Activated CD8-positive, alpha-beta memory T cell treated with anti-CD3 and anti-CD28 coated beads for 1 hour (primary cell): ENCODE data around the gene HBE1.
"Not testable (repeated sequence)": the region's sequence is repeated elsewhere in the genome, so short reads cannot be mapped to it uniquely, and the experiment has no call there.

Experiments
- DNase-seq, 2 donors: peaks; one replicate each; pipeline ENCODE4 v3.0.0-alpha.2; 2020; ENCODE audit warnings: low read depth in 1 of 2; ENCODE audit errors: extremely low read depth in 1 of 2

HBE1 gene

DNA sequence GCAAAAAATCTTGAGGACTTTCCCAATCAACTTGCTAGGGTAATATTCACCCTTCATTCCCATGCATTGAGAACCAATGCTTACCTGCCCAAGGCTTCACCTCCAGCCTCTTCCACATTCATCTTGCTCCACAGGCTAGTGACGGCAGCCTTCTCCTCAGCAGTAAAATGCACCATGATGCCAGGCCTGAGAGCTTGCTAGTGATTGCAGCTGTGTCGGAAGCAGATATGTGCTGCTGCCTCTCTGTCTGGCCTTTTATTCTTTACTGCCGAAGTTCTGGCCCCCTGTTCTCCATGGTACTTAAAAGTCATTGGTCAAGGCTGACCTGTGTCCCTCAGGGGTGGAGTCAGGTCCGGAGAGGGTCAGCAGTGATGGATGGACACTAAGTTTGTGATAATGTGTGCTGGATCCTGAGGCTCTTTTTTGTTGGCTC, at the start of gene HBE1:
Gene HBE1 (minus strand): TSS at position 231 of the 433 bp plus-strand sequence. CDS start 55 bp downstream, at position 176.
- DNase-seq = no peak

DNA sequence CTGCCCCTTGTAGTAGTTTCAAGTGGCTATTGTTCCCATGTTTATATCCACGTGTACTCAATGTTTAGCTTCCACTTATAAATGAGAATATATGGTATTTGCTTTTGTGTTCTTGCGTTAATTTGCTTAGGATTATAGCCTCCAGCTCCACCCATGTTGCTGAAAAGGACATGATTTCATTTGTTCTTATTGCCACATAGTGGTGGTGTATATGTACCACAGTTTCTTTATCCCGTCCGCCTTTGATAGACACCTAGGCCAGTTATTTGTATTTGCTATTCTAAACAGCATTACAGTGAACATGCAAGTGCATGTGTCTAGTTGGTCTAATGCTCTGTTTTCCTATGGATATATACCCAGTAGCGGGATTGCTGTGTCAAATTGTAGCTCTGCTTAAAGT, 47.5 kb upstream of the HBE1 start:
- no peak for DNase-seq

DNA sequence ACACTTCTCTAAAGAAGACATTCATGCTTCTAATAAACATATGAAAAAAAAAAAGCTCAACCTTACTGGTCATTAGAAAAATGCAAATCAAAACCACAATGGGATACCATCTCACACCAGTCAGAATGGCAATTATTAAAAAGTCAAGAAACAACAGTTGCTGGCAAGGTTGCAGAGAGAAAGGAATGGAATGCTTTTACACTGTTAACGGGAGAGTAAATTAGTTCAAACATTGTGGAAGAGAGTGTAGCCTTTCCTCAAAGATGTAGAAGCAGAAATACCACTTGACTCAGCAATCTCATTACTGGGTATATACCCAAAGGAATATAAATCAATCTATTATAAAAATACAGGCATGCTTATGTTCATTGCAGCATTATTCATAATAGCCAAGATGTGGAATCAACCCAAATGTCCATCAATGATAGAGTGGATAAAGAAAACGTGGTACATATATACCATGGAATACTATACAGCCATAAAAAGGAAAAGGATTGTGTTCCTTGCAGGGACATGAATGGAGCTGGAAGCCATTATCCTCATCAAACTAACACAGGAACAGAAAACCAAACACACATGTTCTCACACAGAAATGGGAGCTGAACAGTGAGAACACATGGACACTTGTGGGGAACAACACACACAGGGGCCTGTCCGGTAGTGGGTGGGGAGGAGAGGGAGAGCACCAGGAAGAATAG, 43.7 kb upstream of the HBE1 start:
- not testable (repeated sequence) for DNase-seq

DNA sequence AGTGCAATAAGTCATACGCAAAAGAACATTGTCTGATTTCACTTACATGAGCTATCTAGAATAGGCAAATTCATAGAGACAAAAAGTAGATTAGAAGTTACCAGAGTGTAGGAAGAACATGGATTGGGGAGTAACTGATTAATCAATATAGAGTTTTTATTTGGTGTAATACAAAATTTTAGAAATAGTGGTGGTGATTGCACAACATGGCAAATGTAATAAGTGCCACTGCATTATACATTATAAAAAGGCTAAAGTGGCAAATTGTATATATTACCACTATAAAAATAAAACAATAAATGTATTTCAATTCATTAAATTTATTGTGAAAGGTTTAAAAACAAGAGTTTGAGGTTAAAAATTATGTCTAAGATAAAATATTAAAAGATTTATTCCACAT, 40.7 kb upstream of the HBE1 start:
- DNase-seq = no peak

DNA sequence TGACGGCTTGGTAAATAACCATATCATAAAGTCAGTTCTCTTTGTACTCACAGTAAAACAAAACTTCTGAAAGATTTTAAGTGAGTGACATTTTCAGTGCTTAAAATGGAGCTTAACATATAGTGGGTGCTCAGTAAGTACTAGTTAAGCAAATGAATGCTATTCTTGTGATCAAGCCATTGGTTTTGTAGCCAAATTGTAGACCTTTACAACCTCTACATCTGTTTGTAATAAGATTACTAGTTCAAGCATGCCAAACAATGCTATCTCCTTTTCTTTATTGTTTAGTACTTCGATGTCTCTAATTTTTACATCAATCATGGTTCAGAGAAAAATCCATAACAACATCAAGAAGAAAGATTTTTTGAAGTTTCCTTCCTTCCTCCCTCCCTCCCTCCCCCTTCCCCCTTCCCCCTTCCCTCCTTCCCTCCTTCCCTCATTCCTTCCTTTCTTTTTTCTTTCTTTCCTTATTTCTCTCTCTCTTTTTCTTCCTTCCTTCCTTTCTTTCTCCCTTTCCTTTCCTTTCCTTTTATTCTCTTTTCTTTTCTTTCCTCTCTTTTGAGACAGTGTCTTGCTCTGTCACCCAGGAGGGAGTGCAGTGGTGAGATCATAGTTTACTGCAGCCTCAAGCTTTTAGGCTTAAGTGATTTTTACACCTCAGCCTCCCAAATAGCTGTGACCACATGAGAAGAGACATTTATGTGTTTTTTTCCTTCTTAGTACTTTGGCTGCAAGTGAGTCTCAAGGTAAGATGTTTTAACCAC, 37.7 kb upstream of the HBE1 start:
- no peak for DNase-seq

DNA sequence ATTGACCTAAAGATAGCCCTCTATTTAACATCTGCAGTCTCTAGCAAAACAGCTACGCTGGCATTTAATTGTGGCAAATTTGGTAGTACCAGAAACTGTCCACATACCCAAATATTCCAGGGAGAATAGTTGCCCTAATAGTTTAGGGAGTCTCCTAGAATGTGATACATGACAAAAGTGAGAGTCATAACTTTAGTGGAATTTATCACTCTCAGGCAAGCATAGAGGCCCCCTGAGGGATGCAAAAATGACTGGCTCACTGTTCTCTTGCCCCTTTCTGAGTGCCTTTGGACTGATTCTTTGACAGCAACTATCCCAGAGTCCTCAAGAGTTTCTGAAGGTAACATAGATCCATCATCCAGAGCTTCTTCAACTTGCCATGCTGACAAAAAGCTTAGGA, 34.3 kb upstream of the HBE1 start:
- no peak for DNase-seq

DNA sequence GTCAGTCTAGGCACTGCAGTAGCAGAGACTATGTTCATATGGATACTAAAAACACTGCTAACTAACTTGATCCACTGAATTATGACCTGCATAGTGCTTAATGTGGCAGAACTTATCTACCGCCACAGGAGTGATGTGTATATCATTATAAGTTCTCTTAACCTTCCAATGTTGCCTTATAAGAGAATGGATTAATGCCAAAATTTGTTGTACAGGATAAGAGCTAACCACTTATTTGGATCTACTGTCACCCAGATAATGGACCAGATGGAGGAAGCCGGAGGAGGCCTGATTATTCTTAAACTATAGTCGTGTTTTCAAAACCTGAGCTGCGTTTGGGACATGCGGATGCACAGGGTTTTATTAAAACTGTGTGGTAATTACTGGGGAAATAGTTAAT, 33.9 kb upstream of the HBE1 start:
- no peak for DNase-seq

DNA sequence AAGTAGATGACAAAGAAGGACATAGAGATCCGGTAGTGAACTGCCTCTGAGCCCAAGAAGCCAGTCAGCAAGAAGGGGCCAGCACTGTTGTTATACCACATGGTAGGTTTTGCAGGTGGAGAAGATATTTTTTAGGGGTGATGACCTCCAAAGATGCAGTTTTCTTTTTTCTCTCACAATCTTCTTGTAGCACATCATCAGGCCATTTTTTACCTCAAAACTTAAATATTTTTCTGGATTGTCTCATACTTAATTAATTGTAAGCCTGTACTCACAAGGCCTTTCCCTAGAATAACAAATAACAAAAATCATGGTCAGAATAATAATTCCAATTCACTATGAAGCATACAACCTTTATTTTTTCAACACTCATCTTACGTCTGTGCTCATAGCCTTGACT, 32.1 kb upstream of the HBE1 start, which contains the start of gene OR51B4:
Gene OR51B4 (minus strand): TSS at position 101 of the 400 bp plus-strand sequence. CDS start 0 bp downstream, at position 101.
- no peak for DNase-seq

DNA sequence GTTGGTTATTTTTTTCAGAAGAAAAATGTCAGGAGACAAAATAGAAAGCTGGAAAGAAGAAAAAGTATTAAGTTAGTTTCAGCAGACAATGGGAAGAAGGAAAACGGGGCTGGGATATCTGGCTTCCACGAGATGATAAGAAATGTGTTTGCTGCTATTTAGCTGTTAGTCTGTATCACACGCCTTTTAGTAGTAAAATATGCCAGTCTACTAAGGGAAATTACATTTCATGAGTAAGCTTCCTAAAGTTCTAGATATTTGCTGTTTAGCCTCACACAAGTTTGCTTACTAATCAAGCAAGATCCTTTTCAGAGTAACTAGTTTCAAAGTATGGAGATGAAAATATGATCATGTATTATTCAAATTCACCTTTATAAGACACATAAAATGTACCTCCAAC, 30.5 kb upstream of the HBE1 start:
- DNase-seq = no peak

DNA sequence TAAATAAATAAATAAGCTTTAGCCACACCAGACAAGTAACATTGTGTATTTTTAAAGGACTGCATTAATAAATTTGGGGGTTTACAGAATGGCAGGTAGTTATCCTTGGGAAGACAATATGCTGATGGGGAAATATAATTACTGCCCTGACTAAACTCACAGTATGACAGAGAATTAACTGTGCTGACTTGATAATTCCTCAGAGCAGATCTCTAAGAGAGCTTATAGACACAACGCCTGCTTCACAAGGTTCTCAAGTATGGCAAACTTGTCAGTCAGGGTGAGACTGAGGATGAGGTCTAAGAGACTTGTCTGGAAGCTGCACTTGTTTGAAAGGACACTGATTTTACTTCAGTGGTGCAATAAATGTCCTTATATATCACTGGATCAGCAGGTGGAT, 28.7 kb upstream of the HBE1 start:
- no peak for DNase-seq

DNA sequence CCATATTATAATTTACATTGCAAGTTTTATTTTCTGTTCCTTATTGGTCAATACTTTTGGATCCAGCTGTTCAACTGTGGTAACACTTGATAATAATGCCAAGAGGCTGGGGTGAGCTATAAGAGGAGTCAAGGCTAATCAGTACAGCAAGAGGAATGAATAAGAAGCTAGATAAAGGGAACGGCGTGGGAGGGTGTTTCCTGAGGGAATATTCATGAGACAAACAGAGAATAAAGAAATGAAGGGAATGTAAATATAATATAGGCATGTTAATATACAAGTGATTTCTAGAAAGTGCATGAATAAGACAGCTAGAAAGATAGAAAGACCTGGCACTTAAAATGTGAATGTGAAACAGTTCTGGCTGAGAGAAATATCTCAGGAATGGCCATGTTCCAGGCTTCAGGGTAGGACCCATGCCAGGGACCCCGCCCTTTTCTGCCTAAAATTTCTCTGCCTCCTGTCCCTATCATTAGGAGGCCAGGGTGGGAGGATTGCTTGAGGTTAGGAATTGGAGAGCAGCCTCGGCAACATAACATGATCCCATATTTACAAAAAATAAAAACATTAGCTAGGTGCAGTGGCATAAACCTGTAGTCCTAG, 28.1 kb upstream of the HBE1 start:
- no peak for DNase-seq

DNA sequence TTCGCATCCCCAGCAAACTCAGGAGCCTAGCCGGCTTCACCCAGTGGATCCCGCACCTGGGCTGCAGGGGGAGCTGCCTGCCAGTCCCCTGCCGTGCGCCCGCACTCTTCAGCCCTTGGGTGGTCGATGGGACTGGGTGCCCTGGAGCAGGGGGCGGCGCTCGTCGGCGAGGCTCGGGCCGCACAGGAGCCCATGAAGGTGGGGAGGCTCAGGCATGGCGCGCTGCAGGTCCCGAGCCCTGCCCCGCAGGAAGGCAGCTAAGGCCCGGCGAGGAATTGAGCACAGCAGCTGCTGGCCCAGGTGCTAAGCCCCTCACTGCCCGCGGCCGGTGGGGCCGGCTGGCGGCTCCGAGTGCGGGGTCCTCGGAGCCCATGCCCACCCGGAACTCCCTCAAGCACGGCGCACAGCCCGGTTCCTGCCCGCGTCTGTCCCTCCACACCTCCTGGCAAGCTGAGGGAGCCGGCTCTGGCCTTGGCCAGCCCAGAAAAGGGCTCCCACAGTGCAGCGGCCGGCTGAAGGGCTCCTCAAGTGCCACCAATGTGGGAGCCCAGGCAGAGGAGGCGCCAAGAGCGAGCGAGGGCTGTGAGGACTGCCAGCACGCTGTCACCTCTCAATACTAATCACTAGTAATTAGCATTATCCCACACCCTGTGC, 24.7 kb upstream of the HBE1 start:
- DNase-seq = not testable (repeated sequence)

DNA sequence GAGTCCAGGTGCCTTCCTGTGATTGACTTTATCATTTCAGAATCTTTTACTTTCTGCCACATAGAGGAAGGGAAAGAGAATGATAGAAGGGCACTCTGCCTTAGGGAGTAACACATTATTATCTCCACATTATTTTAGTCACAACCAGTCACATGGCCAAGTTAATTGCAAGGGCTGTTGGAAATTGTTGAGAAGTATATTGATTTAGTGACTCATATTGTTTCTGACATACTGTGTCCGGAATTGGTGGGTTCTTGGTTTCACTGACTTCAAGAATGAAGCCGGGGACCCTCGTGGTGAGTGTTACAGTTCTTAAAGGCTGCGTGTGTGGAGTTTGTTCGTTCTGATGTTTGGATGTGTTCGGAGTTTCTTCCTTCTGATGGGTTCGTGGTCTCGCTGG, 23.3 kb upstream of the HBE1 start:
- no peak for DNase-seq

DNA sequence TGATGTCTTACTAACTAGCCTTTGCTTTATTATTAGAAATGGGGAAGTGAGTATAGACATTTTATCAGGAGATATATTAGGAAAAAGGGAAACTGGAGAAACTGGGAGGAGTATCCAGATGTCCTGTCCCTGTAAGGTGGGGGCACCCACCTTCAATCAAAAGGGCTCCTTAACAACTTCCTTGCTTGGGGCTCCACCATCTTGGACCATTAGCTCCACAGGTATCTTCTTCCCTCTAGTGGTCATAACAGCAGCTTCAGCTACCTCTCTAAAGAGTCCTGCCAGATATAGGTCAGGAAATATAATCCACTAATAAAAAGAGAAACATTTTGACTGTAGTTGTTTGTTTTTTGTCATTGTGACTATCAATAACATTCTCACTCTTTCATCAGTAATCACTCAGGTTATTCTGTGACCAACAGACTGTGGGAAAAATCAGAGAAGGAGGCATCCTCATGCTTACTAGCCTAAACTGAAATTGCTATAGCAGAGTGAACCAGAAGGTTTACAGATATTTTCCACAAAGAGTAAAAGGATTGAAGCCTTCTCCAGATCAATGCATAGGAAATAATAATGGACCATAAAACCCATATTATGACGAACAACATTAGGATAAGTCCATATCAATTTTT, 21.6 kb upstream of the HBE1 start:
- DNase-seq = no peak

DNA sequence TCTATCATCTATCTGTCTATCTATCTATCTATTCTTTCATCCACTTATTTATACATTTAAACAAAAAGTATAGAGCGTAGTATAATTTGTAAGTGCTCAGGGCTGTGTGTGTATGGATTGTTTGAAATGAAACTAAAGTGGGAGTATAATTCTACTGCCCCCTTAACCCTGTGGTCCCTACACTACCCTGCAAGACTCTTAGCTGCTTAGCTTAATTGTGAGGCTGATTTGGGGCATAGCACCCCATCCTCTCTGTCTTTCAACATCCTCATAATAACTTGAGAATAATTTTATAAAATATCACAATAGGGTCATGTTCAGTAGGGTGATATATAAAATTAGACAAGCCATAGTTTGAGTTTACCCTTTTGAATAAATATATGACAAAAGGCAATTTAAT, 20.4 kb upstream of the HBE1 start:
- DNase-seq = no peak

DNA sequence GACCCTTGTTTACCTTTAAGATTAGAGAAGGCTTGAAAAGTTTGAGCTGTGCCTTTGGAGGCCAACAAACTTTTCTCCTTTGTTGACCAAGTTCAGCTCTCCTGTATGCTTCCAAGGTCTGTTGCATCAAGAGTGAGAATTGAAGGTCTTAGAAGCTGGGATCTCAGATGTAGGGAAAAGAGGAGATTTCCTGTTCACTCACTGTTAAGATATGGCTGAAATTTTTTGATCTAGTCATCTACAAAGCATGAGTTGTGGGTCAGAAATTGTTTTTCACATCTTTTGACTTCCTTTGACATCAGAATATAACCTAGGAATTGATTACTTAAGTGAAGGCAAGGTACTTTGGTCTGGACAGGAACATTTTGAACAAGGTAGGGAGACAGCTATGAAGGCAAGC, 20.0 kb upstream of the HBE1 start:
- no peak for DNase-seq

DNA sequence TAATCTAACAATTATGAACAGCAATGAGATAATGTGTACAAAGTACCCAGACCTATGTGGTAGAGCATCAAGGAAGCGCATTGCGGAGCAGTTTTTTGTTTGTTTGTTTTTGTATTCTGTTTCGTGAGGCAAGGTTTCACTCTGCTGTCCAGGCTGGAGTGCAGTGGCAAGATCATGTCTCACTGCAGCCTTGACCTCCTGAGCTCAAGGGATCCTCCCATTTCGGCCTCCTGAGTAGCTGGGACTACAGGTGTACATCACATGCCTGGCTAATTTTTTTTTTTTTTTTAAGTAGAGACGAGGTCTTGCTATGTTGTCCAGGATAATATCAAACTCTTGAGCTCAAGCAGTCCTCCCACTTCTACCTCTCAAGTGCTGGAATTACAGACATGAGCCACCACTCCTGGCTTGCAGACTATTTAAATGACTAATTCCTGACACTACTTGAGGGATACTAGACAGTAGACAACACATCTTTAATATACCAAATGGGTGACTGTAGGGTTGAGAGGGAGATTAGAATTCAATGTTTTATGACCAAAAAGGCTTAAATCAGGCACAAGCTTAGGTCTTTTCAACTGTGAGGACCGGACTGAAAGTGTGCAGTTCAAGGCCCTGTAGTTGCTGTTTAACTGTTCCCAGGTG, 19.3 kb upstream of the HBE1 start:
- DNase-seq = no peak

DNA sequence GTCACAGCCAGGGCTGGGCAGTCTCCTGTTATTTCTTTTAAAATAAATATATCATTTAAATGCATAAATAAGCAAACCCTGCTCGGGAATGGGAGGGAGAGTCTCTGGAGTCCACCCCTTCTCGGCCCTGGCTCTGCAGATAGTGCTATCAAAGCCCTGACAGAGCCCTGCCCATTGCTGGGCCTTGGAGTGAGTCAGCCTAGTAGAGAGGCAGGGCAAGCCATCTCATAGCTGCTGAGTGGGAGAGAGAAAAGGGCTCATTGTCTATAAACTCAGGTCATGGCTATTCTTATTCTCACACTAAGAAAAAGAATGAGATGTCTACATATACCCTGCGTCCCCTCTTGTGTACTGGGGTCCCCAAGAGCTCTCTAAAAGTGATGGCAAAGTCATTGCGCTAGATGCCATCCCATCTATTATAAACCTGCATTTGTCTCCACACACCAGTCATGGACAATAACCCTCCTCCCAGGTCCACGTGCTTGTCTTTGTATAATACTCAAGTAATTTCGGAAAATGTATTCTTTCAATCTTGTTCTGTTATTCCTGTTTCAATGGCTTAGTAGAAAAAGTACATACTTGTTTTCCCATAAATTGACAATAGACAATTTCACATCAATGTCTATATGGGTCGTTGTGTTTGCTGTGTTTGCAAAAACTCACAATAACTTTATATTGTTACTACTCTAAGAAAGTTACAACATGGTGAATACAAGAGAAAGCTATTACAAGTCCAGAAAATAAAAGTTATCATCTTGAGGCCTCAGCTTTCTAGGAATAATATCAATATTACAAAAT, 18.6 kb upstream of the HBE1 start:
- no peak for DNase-seq

DNA sequence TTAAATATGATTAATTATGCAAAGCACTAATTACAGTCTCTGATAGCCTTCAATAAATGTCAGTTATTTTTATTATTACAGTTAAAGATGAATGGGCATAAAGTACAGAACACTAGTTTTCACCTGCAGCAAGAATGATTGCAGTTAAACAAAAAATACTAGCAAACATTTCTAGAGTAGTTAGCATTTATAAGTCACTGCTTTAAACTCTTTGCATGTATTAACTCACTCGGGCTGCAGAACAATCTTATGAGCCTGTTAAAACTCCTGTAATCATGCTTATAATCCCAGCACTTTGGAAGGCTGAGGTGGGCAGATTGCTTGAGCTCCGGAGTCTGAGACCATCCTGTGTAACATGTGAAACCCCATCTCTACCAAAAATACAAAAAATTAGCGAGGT, 17.2 kb upstream of the HBE1 start:
- DNase-seq = no peak

DNA sequence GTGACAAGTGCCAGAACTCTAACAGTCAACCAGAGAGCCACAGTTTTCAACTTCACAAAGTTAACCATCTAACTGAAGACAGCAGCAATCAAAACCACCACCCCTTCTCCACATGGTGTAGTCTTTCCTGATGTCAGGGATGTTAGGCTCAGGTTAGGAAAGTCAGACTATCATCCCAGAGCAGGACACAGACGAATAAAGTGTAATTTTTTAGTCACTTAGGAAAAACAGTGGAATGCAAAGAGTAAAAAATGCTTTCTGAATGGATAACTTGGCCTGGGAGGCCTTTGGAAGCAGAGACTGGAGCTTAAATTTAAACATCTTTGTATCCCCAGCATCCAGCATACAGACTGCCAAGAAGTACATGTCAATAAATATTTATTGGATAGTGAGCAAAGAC, 16.6 kb upstream of the HBE1 start:
- no peak for DNase-seq
